ENCODE measurements around the gene PHIP.

The PHIP gene

DNA sequence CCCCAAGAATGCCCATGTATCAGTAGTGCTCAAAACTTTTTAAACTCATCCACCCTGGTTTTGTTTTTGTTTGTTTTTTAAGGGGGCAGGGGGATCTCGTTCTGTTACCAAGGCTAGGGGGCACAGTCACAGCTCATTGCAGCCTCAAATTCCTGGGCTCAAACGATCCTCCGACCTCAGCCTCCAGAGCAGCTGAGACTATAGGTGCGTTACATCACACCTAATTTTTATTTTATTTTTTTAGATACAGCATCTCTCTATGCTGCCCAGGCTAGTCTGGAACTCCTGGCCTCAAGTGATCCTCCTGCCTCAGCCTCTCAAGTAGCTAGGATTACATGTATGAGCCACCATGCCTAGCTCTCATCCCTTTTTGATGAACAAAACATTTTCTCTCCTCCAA lies 11.2 kb downstream of the PHIP start:
- Histone ChIP-seq H3K9ac (ENCODE audit: low read length) (no peak overlapping the region), H3K9me2 (replicated peaks; ENCODE audit: insufficient read depth, low read length) (no peaks in the 10 kb centered on the region), H3K4me3 (ENCODE audit: low read length) (no peak overlapping the region), H2AFZ (ENCODE audit: low read length) (no peak overlapping the region), H3K36me3 (replicated peaks; ENCODE audit: insufficient read depth, low read length) (no peaks in the 10 kb centered on the region), H3K27me3 (replicated peaks; ENCODE audit: insufficient read depth, low read length) (no peaks in the 10 kb centered on the region), H3K4me2 (ENCODE audit: low read depth, low read length) (no peak overlapping the region), H3K9me3 (replicated peaks; ENCODE audit: insufficient read depth, low read length) (no peaks in the 10 kb centered on the region), H4K20me1 (ENCODE audit: insufficient read depth, low read length) (no peaks in the 10 kb centered on the region), H3K4me1 (ENCODE audit: low read length) (peaks cover 34% of the 10 kb centered on the region), H3K27ac (ENCODE audit: low read length) (no peak overlapping the region), H3K79me2 (ENCODE audit: low read length) (peaks cover 77% of the 10 kb centered on the region), H3F3A (ENCODE audit: insufficient read depth, low read length) (peaks cover 20% of the 10 kb centered on the region)
- TF ChIP-seq EZH2 (optimal IDR thresholded peaks at IDR 0.05; ENCODE audit: low read depth, low read length) (no peak), EZH2phosphoT487 (IDR thresholded peaks at IDR 0.05; ENCODE audit: low read length) (no peak)
- TF ChIP-seq, protein P1, sequence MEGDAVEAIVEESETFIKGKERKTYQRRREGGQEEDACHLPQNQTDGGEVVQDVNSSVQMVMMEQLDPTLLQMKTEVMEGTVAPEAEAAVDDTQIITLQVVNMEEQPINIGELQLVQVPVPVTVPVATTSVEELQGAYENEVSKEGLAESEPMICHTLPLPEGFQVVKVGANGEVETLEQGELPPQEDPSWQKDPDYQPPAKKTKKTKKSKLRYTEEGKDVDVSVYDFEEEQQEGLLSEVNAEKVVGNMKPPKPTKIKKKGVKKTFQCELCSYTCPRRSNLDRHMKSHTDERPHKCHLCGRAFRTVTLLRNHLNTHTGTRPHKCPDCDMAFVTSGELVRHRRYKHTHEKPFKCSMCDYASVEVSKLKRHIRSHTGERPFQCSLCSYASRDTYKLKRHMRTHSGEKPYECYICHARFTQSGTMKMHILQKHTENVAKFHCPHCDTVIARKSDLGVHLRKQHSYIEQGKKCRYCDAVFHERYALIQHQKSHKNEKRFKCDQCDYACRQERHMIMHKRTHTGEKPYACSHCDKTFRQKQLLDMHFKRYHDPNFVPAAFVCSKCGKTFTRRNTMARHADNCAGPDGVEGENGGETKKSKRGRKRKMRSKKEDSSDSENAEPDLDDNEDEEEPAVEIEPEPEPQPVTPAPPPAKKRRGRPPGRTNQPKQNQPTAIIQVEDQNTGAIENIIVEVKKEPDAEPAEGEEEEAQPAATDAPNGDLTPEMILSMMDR (IDR thresholded peaks at IDR 0.05; ENCODE audit: low read length), result no peak
- no peak for DNase-seq

DNA sequence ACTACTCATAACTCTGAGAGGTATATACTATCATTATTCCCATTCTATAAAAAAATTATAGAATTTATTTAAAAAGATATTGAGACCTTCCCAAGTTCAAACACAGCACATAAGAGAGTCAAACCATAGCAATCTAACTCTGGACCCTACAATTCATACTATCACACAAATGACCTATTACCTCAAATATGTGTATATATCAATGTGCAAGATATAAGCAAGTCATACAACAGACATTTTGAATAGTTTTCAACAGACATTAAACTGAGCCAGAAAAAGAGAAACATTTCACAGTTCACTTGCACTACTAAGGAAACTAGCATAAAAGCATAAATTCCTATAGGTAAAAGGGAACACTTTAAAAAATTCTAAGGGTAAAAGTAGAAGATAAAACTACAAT lies 11.7 kb downstream of the PHIP start:
- Histone ChIP-seq H3K79me2 (ENCODE audit: low read length) (peaks cover 75% of the 10 kb centered on the region), H3K27me3 (replicated peaks; ENCODE audit: insufficient read depth, low read length) (no peaks in the 10 kb centered on the region), H4K20me1 (ENCODE audit: insufficient read depth, low read length) (no peaks in the 10 kb centered on the region), H3K4me2 (ENCODE audit: low read depth, low read length) (no peak overlapping the region), H3K9me3 (replicated peaks; ENCODE audit: insufficient read depth, low read length) (no peaks in the 10 kb centered on the region), H3K4me1 (ENCODE audit: low read length) (peaks cover 31% of the 10 kb centered on the region), H3K9me2 (replicated peaks; ENCODE audit: insufficient read depth, low read length) (no peaks in the 10 kb centered on the region), H3F3A (ENCODE audit: insufficient read depth, low read length) (peaks cover 15% of the 10 kb centered on the region), H3K9ac (ENCODE audit: low read length) (no peak overlapping the region), H3K4me3 (ENCODE audit: low read length) (no peak overlapping the region), H3K36me3 (replicated peaks; ENCODE audit: insufficient read depth, low read length) (no peaks in the 10 kb centered on the region), H2AFZ (ENCODE audit: low read length) (no peak overlapping the region), H3K27ac (ENCODE audit: low read length) (no peak overlapping the region)
- DNase-seq, result no peak
- TF ChIP-seq EZH2 (optimal IDR thresholded peaks at IDR 0.05; ENCODE audit: low read depth, low read length) (no peak), EZH2phosphoT487 (IDR thresholded peaks at IDR 0.05; ENCODE audit: low read length) (no peak)
- TF ChIP-seq, protein P1 (IDR thresholded peaks at IDR 0.05; ENCODE audit: low read length), result no peak

DNA sequence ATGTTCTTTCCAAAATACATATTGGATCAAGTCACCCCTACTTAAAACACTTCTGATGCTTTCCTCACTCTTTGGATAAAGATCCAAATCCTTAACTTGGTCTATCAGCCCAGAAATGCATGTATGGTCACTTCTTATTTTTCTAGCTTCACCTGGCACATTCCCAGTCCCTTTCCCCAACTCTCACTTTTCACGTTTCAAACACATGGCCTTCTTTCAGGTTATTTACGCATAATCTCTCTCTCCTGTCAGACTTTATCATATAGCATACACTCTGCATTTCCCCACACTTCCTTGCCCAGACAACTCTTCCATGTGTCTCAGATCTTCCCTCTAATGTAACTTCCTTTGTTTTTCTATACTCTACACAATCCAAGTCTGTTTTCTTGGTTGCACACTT lies 12.8 kb downstream of the PHIP start:
- Histone ChIP-seq H3K4me3 (ENCODE audit: low read length) (no peak overlapping the region), H3K79me2 (ENCODE audit: low read length) (peaks cover 77% of the 10 kb centered on the region), H3K9ac (ENCODE audit: low read length) (no peak overlapping the region), H3K9me3 (replicated peaks; ENCODE audit: insufficient read depth, low read length) (no peaks in the 10 kb centered on the region), H3K27me3 (replicated peaks; ENCODE audit: insufficient read depth, low read length) (no peaks in the 10 kb centered on the region), H4K20me1 (ENCODE audit: insufficient read depth, low read length) (no peaks in the 10 kb centered on the region), H3K9me2 (replicated peaks; ENCODE audit: insufficient read depth, low read length) (no peaks in the 10 kb centered on the region), H3F3A (ENCODE audit: insufficient read depth, low read length) (peaks cover 4% of the 10 kb centered on the region), H3K27ac (ENCODE audit: low read length) (no peak overlapping the region), H2AFZ (ENCODE audit: low read length) (no peak overlapping the region), H3K4me2 (ENCODE audit: low read depth, low read length) (peak overlapping the region; percentile 27), H3K36me3 (replicated peaks; ENCODE audit: insufficient read depth, low read length) (no peaks in the 10 kb centered on the region; the same call in 1 of the 2 replicates), H3K4me1 (ENCODE audit: low read length) (peaks cover 22% of the 10 kb centered on the region)
- TF ChIP-seq, protein P1 (IDR thresholded peaks at IDR 0.05; ENCODE audit: low read length), result no peak
- TF ChIP-seq EZH2phosphoT487 (IDR thresholded peaks at IDR 0.05; ENCODE audit: low read length) (no peak), EZH2 (optimal IDR thresholded peaks at IDR 0.05; ENCODE audit: low read depth, low read length) (no peak)
- DNase-seq, result no peak
